ENCODE data around the gene CAPZB.

Gene CAPZB

GRCh38 chr1:19381261-19381660, 104.1 kb downstream of the CAPZB start:
- DNase-seq, result no peak

- DNase-seq, result no peak
Measured at GRCh38 chr1:19377812-19378718, 107.3 kb downstream of the CAPZB start.

- DNase-seq, result no peak
Measured at GRCh38 chr1:19376428-19377372, 108.6 kb downstream of the CAPZB start.

GRCh38 chr1:19375631-19376400, 109.5 kb downstream of the CAPZB start:
- no peak for DNase-seq

- DNase-seq, result no peak
Measured at GRCh38 chr1:19374926-19375325, 110.4 kb downstream of the CAPZB start.

- DNase-seq, result no peak
Measured at GRCh38 chr1:19374083-19374801, 111.1 kb downstream of the CAPZB start.

- no peak for DNase-seq
Measured at GRCh38 chr1:19373211-19374082, 111.9 kb downstream of the CAPZB start.

- no peak for DNase-seq
Measured at GRCh38 chr1:19372602-19373001, 112.7 kb downstream of the CAPZB start.

GRCh38 chr1:19372136-19372514, 113.2 kb downstream of the CAPZB start:
- no peak for DNase-seq

GRCh38 chr1:19371226-19372135, 113.9 kb downstream of the CAPZB start:
- no peak for DNase-seq

- DNase-seq, result no peak
Measured at GRCh38 chr1:19370453-19371170, 114.7 kb downstream of the CAPZB start.

GRCh38 chr1:19369396-19370090, 115.8 kb downstream of the CAPZB start:
- DNase-seq, result no peak

GRCh38 chr1:19368964-19369363, 116.4 kb downstream of the CAPZB start:
- DNase-seq, result no peak

GRCh38 chr1:19368050-19368449, 117.3 kb downstream of the CAPZB start:
- no peak for DNase-seq

GRCh38 chr1:19367584-19368041, 117.7 kb downstream of the CAPZB start:
- no peak for DNase-seq

GRCh38 chr1:19366599-19367536, 118.5 kb downstream of the CAPZB start:
- DNase-seq, result no peak

- no peak for DNase-seq
Measured at GRCh38 chr1:19365721-19366120, 119.6 kb downstream of the CAPZB start.
